Embryonic facial prominence (tissue), 1 donor: ENCODE results near the gene HOXA9.

Experiments
- DNase-seq: peaks from one replicate; pipeline ENCODE4 v3.0.0-alpha.2; 2016; ENCODE audit errors: extremely low spot score

Gene HOXA9

DNA sequence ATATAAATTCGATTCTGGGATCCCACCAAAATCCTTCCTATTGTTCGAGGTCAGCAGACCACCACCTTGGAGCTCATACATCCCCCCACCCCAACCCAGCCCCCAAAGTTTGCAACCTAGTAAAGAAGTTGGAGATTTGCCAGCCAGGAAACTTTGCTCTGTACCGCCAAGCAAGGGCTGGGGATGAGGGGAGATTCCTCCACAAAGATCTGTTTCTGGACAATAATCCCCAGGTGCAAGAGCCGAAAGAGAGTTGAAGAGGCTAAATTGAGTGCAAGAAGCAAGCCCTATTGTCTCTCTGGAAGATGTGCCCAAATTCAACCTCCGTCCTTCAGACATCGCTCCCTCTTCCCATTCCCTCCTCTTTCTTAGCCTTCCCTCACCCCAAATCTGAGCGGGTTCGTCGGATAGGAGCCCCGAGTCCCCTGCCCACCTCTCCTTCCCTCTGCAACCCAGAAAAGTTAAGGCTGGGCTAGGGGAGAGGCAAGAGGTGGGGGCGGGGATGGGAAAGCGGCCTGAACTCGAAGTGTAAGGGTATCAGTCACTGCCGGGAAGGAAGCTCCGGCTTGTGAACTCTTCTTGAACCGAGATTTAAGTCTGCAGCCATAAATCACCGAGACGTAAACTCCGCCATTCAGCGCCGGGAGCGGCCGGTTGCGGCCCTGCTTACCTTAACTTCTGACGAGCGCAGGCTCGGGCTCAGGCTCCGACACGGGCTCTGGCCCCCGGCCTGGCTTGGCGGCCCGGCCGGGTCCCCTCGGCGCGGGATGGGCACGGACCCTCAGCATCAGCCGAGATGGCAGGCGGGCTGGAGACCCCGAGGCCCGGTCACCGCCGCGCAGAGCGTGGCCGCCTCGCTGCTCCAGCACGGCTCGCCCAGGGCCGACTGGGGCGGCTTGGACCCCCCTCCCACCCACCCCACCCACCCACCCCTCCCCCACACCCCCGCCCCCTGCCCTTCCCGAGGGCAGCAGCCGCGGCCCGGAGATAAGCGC lies 52.1 kb downstream of the HOXA9 start:
- no peak for DNase-seq
